ENCODE data around the gene C2CD4A. TPM values are rescaled to one million over a fixed set of nuclear protein-coding genes. Genes with fewer than 3 reads are reported as not detected.

C2CD4A gene, protein sequence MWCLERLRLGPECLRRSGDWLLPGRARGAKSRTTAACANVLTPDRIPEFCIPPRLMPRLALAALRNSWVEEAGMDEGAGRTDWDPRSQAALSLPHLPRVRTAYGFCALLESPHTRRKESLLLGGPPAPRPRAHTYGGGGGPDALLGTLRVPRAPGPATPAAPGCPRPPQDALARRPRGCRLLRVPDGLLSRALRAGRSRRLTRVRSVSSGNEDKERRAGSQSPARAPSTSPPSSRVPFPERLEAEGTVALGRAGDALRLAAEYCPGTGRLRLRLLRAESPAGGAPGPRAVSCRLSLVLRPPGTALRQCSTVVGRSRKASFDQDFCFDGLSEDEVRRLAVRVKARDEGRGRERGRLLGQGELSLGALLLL
- under 1 TPM in 3 of 4 donors, not detected in 1; 0.12 to 0.40 (median 0.31) TPM for total RNA-seq

DNA sequence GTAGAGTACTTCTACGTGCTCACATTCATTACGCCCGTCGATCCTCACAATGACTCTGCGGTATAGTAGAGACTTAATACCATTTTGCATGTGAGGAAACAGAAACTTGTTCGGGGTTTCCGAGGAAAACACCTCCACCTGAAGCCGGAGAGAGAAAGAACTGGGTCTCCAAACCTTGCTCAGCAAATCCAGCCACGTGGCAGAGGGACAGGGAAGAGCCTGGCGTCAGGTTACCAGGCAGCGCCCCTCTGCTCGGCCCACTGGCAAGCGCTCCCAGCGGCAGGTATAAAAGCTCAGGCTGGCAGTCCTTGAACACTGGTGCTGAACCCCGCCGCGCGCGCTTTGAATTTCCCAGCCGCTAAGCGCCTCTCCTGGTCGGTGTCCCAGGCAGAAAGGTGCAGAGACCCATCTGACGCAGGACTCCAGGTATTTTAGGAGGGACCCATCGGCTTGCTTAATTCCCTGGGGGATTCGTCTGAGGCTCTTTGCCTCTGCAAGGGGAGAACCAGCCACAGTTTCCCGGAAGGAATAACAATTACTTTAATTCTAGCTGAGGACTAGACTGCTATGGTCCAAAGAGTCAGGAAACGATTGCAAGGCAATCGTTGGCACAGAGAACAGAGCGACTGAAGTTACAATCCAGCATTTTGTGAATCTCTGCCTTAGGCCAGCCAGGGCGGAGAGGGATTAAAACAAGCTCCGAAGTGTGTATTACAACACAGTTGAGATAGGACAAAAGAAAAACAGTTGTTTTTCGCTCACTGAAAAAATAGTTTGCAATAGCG, at the start of gene C2CD4A:
C2CD4A (plus strand) TSS at position 315 of the 785 bp plus-strand sequence. CDS start 637 bp downstream, outside the sequence.
- peak within 1 kb of the TSS in 3 of 4 donors; percentile 41 to 58 (median 56) for H3K27ac ChIP-seq
- H3K27me3 ChIP-seq, result peaks cover 68% of the 10 kb centered on the region
- ATAC-seq, result peak; percentile 57
- TF ChIP-seq POLR2AphosphoS5 (IDR thresholded peaks at IDR 0.05) (no peak), EP300 (IDR thresholded peaks at IDR 0.05) (no peak), POLR2A (IDR thresholded peaks at IDR 0.05) (no peak)
- TF ChIP-seq, protein P1, sequence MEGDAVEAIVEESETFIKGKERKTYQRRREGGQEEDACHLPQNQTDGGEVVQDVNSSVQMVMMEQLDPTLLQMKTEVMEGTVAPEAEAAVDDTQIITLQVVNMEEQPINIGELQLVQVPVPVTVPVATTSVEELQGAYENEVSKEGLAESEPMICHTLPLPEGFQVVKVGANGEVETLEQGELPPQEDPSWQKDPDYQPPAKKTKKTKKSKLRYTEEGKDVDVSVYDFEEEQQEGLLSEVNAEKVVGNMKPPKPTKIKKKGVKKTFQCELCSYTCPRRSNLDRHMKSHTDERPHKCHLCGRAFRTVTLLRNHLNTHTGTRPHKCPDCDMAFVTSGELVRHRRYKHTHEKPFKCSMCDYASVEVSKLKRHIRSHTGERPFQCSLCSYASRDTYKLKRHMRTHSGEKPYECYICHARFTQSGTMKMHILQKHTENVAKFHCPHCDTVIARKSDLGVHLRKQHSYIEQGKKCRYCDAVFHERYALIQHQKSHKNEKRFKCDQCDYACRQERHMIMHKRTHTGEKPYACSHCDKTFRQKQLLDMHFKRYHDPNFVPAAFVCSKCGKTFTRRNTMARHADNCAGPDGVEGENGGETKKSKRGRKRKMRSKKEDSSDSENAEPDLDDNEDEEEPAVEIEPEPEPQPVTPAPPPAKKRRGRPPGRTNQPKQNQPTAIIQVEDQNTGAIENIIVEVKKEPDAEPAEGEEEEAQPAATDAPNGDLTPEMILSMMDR (IDR thresholded peaks at IDR 0.05), result peak in 1 of 4 experiments; percentile 16
- no peaks in the 10 kb centered on the region for H3K9me3 ChIP-seq
- H3K4me1 ChIP-seq, result peaks cover 0 to 29% (median 10%) of the 10 kb centered on the region in 3 donors
- peak within 1 kb of the TSS; percentile 23 to 59 for H3K4me3 ChIP-seq
- no peaks in the 10 kb centered on the region for H3K36me3 ChIP-seq
- 15 to 20% methylated on average over 14 to 16 of the region's 33 CpGs for WGBS, 2 donors (ENCODE audit: low coverage in 1 of 2)

DNA sequence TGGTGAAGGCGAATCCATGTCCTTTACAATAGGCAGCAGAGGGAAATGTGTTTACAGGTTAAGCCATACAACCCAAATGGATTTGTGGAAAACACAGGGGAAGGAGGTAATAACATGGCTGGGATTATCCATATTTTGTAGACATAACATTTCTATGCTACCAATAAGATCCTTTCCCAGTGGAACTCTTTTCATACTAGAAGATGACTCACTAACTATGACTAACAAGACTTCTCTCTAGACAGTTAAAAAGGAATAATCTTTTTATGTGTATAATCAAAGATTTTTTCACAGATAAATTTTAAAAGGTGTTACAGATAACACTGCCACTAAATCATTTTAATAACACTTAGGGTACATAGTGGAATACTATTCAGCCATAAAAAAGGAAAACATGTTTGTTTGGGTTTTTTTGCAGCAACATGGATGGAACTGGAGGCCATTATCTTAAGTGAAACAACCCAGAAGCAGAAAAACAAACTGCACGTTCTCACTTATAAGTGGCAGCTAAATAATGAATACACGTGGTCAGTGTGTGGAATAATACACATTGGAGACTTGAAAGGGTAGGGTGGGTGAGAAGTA, 46.1 kb upstream of the C2CD4A start:
- Histone ChIP-seq H3K4me3 (no peak overlapping the region), H3K9me3 (no peaks in the 10 kb centered on the region), H3K27ac (no peak overlapping the region), H3K27me3 (no peaks in the 10 kb centered on the region), H3K36me3 (peaks cover 0 to 44% of the 10 kb centered on the region in 2 donors), H3K4me1 (no peaks in the 10 kb centered on the region)
- no peak for ATAC-seq
- TF ChIP-seq POLR2A (IDR thresholded peaks at IDR 0.05), result no peak
- no peak for TF ChIP-seq POLR2AphosphoS5 (IDR thresholded peaks at IDR 0.05)
- TF ChIP-seq EP300 (IDR thresholded peaks at IDR 0.05), result no peak
- TF ChIP-seq, protein P1 (IDR thresholded peaks at IDR 0.05), result no peak
- WGBS, 2 donors (ENCODE audit: low coverage in 1 of 2), result 78 to 94% methylated on average over 3 of the region's 3 CpGs

DNA sequence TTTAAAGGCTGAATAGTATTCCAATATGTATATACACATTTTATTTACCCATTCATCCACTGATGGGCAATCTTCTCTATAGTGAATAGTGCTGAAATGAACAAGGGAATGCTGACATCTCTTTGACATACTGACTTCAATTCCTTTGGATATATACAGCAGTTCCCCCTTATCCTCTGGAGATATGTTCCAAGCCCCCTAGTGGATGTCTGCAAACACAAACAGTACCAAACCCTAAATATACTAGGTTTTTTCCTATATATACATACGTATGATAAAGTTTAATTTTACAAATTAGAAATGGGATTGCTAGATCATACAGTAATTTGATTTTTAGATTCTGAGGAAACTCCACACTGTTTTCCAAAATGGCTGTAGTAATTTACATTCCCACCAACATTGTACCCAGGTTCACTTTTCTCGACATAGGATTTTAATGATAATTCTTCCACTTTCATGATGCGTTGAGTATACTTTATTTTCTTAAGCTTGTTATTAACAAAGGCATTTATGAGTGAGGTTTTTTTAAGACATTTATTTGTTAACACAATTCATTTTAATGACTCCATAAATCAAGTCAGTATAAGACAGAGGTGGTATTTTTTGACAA, 44.7 kb upstream of the C2CD4A start:
- TF ChIP-seq POLR2A (IDR thresholded peaks at IDR 0.05) (no peak), EP300 (IDR thresholded peaks at IDR 0.05) (no peak), POLR2AphosphoS5 (IDR thresholded peaks at IDR 0.05) (no peak)
- TF ChIP-seq, protein P1 (IDR thresholded peaks at IDR 0.05), result no peak
- Histone ChIP-seq H3K27ac (no peak overlapping the region), H3K4me3 (no peak overlapping the region), H3K36me3 (peaks cover 0 to 44% of the 10 kb centered on the region in 2 donors), H3K27me3 (no peaks in the 10 kb centered on the region), H3K9me3 (no peaks in the 10 kb centered on the region), H3K4me1 (no peaks in the 10 kb centered on the region)
- 83 to 95% methylated on average over 3 of the region's 3 CpGs for WGBS, 2 donors (ENCODE audit: low coverage in 1 of 2)
- ATAC-seq, result no peak

DNA sequence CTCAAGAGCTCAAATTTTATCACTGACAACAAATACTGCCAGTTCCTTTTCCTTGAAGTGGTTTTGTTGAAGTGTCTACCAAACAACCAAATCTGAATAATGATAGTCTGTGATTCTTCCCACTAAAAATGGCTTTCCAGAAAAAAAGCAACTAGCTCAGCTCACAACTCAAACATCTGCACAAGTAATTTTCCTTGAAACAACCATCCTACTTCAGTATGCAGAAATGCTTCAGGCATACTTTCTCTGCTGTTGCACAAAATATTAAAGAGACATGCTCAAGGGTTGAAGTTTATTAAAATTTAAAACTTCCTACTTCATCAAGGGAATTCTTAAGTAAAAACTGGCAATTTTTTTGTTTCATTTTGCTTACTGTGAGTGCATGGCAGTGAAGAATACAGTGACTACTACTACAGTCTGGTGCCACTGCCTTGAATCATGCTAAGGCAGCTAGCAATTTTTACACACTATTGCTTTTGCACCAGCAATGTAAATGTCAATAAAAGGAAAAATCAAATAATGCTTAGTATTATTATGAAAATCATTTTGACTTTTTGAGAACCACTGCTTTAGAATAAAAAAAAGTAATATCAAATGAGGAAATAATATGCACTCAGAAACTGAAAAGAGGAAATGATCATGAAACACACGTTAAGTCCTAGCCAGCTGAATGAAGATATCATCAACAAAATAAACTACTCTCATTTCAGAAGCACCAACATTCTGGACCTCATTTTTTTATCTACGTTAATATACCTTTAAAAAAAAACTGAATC, 40.1 kb upstream of the C2CD4A start:
- ATAC-seq, result no peak
- TF ChIP-seq, protein P1 (IDR thresholded peaks at IDR 0.05), result no peak
- no peak for TF ChIP-seq POLR2AphosphoS5 (IDR thresholded peaks at IDR 0.05)
- no peak for TF ChIP-seq EP300 (IDR thresholded peaks at IDR 0.05)
- TF ChIP-seq POLR2A (IDR thresholded peaks at IDR 0.05), result no peak
- 66 to 79% methylated on average over 2 of the region's 2 CpGs for WGBS, 2 donors (ENCODE audit: low coverage in 1 of 2)
- Histone ChIP-seq H3K9me3 (no peaks in the 10 kb centered on the region), H3K4me1 (no peaks in the 10 kb centered on the region), H3K27ac (no peak overlapping the region), H3K27me3 (no peaks in the 10 kb centered on the region), H3K36me3 (peaks cover 0 to 35% of the 10 kb centered on the region in 2 donors), H3K4me3 (no peak overlapping the region)

All from gastroesophageal sphincter (tissue), 4 donors.